ENCODE data around the gene TSBP1. TPM values are rescaled to one million over a fixed set of nuclear protein-coding genes. Genes with fewer than 3 reads are reported as not detected.

Gene TSBP1
- total RNA-seq, 1 experiment from 2014 or later = not detected

GRCh38 chr6:32332433-32332832 is 39.3 kb downstream of the TSBP1 start:
- H3K4me3 ChIP-seq (ENCODE audit: low read depth in 2 of 2, low read length in 2 of 2) = no peak overlapping the region
- in situ Hi-C loops (cut with HindIII; ENCODE audit: low pct_unique_long_range_greater_than_20kb, low sequenced_read_pairs) (no loop called here), intact Hi-C loops (cut with micrococcal nuclease; ENCODE audit: unreplicated experiment) (no loop called here)
- POLR2A ChIA-PET = no interaction called here
- no peaks in the 10 kb centered on the region for H3K9me3 ChIP-seq (ENCODE audit: control insufficient read depth, insufficient read depth, low read depth, low read length)
- DNase-seq (ENCODE audit: low read depth, low spot score) (no peak), ATAC-seq (no peak)
- BruUV-seq (replicated peaks) = no TSS peak
- H3K4me1 ChIP-seq (ENCODE audit: control insufficient read depth, insufficient read depth, low read length) = no peaks in the 10 kb centered on the region
- H3K27me3 ChIP-seq (ENCODE audit: control insufficient read depth, insufficient read depth, low read length) = no peaks in the 10 kb centered on the region
- TF ChIP-seq TCF7L2 (IDR thresholded peaks at IDR 0.05; ENCODE audit: low read depth, low read length) = no peak
- no peak for TF ChIP-seq CTCF (IDR thresholded peaks at IDR 0.05)
- no peak for TF ChIP-seq REST (IDR thresholded peaks at IDR 0.05; ENCODE audit: insufficient read depth in 1 of 2, low read depth in 2 of 2, low read length in 1 of 2)
- no peak for TF ChIP-seq SIN3A (IDR thresholded peaks at IDR 0.05; ENCODE audit: borderline replicate concordance, insufficient read depth, low read depth, low read length)
- no peak for TF ChIP-seq POLR2AphosphoS5 (IDR thresholded peaks at IDR 0.05; ENCODE audit: low read depth, low read length)
- H3K27ac ChIP-seq (ENCODE audit: low read length) = no peak overlapping the region
- CTCF ChIA-PET = no interaction called here
- no peaks in the 10 kb centered on the region for H3K36me3 ChIP-seq (ENCODE audit: control insufficient read depth, insufficient read depth, low read length)

GRCh38 chr6:32329141-32329540 is 42.6 kb downstream of the TSBP1 start:
- H3K27ac ChIP-seq (ENCODE audit: low read length) = no peak overlapping the region
- no peaks in the 10 kb centered on the region for H3K36me3 ChIP-seq (ENCODE audit: control insufficient read depth, insufficient read depth, low read length)
- ATAC-seq = no peak
- H3K27me3 ChIP-seq (ENCODE audit: control insufficient read depth, insufficient read depth, low read length) = no peaks in the 10 kb centered on the region
- ChIA-PET CTCF (no interaction called here), POLR2A (no interaction called here)
- DNase-seq (ENCODE audit: low read depth, low spot score) = no peak
- H3K4me1 ChIP-seq (ENCODE audit: control insufficient read depth, insufficient read depth, low read length) = no peaks in the 10 kb centered on the region
- no peaks in the 10 kb centered on the region for H3K9me3 ChIP-seq (ENCODE audit: control insufficient read depth, insufficient read depth, low read depth, low read length)
- no TSS peak for BruUV-seq (replicated peaks)
- H3K4me3 ChIP-seq (ENCODE audit: low read depth in 2 of 2, low read length in 2 of 2) = no peak overlapping the region
- no peak for TF ChIP-seq REST (IDR thresholded peaks at IDR 0.05; ENCODE audit: insufficient read depth in 1 of 2, low read depth in 2 of 2, low read length in 1 of 2)
- no peak for TF ChIP-seq SIN3A (IDR thresholded peaks at IDR 0.05; ENCODE audit: borderline replicate concordance, insufficient read depth, low read depth, low read length)
- no peak for TF ChIP-seq CTCF (IDR thresholded peaks at IDR 0.05)
- TF ChIP-seq POLR2AphosphoS5 (IDR thresholded peaks at IDR 0.05; ENCODE audit: low read depth, low read length) = no peak
- TF ChIP-seq TCF7L2 (IDR thresholded peaks at IDR 0.05; ENCODE audit: low read depth, low read length) = no peak
- in situ Hi-C loops (cut with HindIII; ENCODE audit: low pct_unique_long_range_greater_than_20kb, low sequenced_read_pairs) (no loop called here), intact Hi-C loops (cut with micrococcal nuclease; ENCODE audit: unreplicated experiment) (no loop called here)

Data from Panc1 (cell line).